ENCODE data around the gene BTN3A1.

GRCh38 chr6:26400626-26401025 is 1.4 kb upstream of the BTN3A1 start:
- TF ChIP-seq POLR2A (IDR thresholded peaks at IDR 0.05; ENCODE audit: low read depth, low read length): no peak
- no peak for TF ChIP-seq POLR2AphosphoS5 (IDR thresholded peaks at IDR 0.05; ENCODE audit: low read depth, low read length)
